ENCODE data around the gene MYB.

DNA sequence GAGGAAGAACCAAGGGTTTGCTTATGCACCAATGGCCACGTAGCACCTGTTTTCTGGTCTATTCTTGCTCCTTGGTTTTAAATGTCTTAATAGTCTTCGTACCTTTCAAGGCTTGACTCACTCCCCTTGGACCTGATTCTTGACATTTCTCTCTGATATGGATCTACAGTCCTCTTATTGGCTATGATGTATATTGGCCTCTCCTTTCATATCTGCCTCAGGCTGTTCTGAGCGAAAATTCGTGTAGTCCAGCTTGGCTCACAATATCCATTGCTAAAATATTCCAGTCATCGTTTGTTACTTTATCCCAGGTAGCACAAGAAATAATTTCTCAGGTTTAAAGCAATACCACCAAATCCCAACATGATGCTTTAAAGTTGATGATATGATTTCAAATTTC lies 59.6 kb downstream of the MYB start:
- TF ChIP-seq, protein P1, sequence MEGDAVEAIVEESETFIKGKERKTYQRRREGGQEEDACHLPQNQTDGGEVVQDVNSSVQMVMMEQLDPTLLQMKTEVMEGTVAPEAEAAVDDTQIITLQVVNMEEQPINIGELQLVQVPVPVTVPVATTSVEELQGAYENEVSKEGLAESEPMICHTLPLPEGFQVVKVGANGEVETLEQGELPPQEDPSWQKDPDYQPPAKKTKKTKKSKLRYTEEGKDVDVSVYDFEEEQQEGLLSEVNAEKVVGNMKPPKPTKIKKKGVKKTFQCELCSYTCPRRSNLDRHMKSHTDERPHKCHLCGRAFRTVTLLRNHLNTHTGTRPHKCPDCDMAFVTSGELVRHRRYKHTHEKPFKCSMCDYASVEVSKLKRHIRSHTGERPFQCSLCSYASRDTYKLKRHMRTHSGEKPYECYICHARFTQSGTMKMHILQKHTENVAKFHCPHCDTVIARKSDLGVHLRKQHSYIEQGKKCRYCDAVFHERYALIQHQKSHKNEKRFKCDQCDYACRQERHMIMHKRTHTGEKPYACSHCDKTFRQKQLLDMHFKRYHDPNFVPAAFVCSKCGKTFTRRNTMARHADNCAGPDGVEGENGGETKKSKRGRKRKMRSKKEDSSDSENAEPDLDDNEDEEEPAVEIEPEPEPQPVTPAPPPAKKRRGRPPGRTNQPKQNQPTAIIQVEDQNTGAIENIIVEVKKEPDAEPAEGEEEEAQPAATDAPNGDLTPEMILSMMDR (tag by site-specific recombination; IDR thresholded peaks at IDR 0.05), result no peak
- TF ChIP-seq ZNF221 (tag by site-specific recombination; IDR thresholded peaks at IDR 0.05; ENCODE audit: borderline replicate concordance) (no peak), ZNF585B (tag by site-specific recombination; IDR thresholded peaks at IDR 0.05) (no peak), ZNF274 (IDR thresholded peaks at IDR 0.05; ENCODE audit: low read length) (no peak), ZNF274 (tag by site-specific recombination; IDR thresholded peaks at IDR 0.05; ENCODE audit: borderline replicate concordance) (no peak), ZNF16 (tag by site-specific recombination; IDR thresholded peaks at IDR 0.05; ENCODE audit: low read depth) (no peak)
- TF ChIP-seq, protein P2, sequence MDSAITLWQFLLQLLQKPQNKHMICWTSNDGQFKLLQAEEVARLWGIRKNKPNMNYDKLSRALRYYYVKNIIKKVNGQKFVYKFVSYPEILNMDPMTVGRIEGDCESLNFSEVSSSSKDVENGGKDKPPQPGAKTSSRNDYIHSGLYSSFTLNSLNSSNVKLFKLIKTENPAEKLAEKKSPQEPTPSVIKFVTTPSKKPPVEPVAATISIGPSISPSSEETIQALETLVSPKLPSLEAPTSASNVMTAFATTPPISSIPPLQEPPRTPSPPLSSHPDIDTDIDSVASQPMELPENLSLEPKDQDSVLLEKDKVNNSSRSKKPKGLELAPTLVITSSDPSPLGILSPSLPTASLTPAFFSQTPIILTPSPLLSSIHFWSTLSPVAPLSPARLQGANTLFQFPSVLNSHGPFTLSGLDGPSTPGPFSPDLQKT (IDR thresholded peaks at IDR 0.05; ENCODE audit: borderline replicate concordance, low read depth, low read length), result no peak

All from HEK293 (cell line).